Suppressor macrophage treated with lipopolysaccharide for 1 hour (primary cell): ENCODE results near the gene XRCC5.
A peak's percentile ranks its signal among the peaks of the same experiment; 100 is the strongest.
"Not testable (repeated sequence)": the region's sequence is repeated elsewhere in the genome, so short reads cannot be mapped to it uniquely, and the experiment has no call there.

ENCODE experiments used
- DNase-seq, 3 donors: peaks; one replicate each; pipeline ENCODE4 v3.0.0-alpha.2; 2020 to 2022

The XRCC5 gene

GRCh38 chr2:216119986-216120385, 10.8 kb downstream of the XRCC5 start:
- DNase-seq, result no peak

- no peak for DNase-seq
Measured at GRCh38 chr2:216121255-216121654, 12.1 kb downstream of the XRCC5 start.

DNA sequence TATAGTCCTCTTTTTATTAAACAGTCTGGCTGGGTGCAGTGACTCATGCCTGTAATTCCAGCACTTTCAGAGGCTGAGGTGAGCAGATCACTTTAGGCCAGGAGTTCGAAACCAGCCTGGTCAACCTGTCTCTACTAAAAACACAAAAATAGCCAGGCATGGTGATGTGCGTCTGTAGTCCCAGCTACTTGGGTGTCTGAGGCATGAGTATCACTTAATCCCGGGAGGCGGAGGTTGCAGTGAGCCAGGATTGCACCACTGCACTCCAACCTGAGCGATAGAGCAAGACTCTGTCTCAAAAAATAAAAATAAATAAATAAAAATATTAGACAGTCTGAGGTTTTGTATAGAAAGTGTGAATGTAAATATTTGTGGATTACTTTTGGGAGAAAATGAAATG, 17.8 kb downstream of the XRCC5 start:
- DNase-seq, result no peak

DNA sequence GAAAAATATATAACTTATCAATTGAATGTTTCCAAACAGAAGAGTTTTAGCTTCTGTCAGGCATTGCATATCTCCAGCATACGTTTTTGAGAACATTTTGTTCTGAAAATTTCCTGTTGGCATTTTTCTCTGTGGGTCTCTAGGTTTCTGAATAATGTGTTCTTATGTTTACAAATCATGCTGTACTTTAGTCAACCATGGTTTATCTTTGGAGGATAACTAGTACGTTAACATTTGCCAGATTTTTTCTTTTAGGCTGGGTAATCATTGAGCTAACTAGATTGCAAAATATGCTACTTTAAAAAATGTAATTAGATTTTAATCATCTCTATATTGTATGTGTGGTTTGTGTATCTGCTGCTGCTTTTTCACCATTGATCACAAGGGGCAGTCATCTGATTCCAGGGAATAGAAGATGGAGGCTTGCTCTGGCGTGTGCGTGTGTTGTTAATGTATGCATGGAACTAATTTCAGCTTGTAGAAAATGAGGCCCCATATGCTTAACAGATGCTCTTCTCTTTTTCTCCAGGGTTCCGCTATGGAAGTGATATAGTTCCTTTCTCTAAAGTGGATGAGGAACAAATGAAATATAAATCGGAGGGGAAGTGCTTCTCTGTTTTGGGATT, 21.3 kb downstream of the XRCC5 start:
- no peak for DNase-seq

- no peak for DNase-seq
Measured at GRCh38 chr2:216131175-216131926, 22.2 kb downstream of the XRCC5 start.

DNA sequence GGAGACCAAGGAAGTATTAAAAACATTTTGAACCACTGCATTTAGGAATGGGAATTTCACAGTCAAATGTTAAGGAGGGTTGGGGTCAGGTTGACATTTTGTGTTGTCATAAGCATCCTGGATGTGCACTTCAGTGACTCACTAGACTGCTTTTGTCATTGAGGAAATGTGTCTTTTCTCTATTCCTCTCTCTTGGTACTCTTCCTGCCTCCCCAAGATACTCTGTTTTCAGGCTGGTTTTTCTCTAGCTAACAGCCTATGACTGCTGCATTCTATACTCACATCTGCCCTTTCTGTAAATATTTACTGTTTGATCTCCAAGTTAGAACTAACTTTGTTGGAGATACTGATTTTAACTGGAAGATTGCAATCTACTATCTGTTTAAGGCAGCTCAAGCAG, 23.4 kb downstream of the XRCC5 start:
- no peak for DNase-seq

GRCh38 chr2:216133397-216133796, 24.2 kb downstream of the XRCC5 start:
- DNase-seq, result no peak

- no peak for DNase-seq
Measured at GRCh38 chr2:216134958-216135541, 25.9 kb downstream of the XRCC5 start.

DNA sequence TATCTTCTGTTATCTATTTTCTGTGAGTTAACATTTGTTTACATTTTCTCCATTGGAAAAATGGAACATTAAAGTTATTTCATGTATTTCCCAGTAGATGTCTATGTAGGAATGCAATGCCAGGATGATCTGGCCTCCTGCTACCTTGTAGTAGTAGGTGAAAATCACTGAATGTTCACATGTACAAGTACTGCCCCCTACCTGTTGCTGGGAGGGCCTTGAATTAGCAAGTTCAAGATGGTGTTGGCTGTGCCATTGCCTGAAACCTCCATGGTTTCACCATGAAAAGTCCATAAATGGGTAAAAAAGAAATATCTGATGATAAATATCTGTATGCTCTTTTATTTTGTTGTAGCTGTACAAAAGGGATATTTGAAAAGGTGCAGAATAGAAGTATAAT, 30.7 kb downstream of the XRCC5 start:
- DNase-seq, result peak; percentile 17 to 33 (median 25)

DNA sequence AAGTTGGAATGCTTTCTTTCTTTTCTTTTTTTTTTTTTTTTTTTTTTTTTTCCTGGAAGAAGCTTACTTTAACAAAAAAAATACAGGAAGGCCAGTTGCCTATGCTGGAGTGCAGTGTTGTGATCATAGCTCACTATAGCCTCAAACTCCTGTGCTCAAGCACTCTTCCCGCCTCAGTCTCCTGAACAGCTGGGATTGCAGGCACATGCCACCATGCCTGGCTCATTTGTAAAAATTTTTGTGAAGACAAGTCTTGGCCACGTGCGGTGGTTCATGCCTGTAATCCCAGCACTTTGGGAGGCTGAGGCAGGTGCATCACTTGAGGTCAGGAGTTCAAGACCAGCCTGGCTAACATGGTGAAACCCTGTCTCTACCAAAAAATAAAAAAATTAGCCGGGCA, 32.4 kb downstream of the XRCC5 start:
- not testable (repeated sequence) for DNase-seq

- no peak for DNase-seq
Measured at GRCh38 chr2:216142540-216142939, 33.4 kb downstream of the XRCC5 start.

GRCh38 chr2:216144372-216144771, 35.2 kb downstream of the XRCC5 start:
- no peak for DNase-seq

GRCh38 chr2:216144857-216145256, 35.7 kb downstream of the XRCC5 start:
- no peak for DNase-seq

GRCh38 chr2:216146573-216146972, 37.4 kb downstream of the XRCC5 start:
- DNase-seq, result no peak

DNA sequence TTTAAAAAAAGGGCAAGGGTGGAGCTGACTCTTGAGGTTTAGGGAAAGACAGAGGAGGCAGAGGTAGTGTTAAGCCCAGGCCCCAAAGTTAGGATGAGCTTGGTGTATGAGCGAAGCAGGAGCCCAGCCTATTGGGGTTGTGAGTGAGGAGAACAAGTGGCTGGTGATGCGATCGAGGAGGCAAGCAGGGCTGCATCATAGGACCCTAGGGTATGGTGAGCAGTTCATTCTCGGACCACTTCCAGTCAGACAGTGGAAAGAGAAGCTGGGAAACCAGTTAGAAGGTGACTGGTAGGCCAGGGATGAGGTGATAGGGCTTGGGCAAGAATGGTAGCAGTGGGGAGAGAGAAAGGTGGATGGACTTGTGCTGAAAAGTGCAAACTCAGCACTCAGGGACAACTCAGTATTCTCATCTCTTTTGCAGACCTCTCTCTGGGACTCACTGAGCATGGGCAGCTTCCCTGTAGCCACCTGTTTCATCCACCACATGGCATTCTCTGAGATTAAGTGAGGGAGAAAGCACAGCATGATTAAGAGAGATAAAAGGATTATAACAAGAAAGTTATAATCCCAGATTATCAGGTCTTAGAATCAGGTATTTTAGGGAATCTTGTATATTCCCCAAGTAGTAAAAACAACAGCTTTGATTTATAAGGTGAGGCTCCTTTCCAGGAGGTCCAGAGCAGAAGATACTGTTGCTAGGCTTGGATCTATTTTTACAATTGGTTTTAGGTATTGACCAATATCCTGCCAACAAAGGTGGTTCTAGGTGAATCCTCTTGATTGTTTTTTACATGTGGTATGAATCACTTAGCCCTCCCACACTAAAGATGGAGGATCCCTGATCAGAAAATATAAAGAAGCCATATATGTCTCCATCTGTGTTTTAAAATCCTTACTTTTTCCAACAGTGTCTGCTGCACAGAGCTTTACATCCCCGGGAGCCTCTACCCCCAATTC, 38.3 kb downstream of the XRCC5 start:
- no peak for DNase-seq

DNA sequence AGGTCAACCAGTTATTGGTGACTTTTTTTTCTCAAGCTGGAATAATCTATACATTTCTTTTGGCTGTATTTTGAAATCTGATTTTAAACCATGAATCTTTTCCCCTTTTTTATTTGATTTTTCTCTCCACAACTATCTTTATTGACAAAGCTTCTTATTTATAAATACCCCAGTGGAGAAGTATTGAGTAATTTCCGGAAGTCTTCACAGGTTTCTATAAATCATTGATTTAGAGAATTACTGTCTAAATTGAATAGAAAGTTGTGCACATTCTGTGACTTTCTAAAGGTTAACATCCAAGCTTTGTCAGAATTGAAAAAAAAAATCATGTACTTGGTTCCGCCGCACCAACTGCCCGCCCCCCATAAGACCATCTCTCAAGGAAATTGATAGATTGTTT, 39.8 kb downstream of the XRCC5 start:
- DNase-seq, result no peak

- DNase-seq, result no peak
Measured at GRCh38 chr2:216149741-216150140, 40.6 kb downstream of the XRCC5 start.

DNA sequence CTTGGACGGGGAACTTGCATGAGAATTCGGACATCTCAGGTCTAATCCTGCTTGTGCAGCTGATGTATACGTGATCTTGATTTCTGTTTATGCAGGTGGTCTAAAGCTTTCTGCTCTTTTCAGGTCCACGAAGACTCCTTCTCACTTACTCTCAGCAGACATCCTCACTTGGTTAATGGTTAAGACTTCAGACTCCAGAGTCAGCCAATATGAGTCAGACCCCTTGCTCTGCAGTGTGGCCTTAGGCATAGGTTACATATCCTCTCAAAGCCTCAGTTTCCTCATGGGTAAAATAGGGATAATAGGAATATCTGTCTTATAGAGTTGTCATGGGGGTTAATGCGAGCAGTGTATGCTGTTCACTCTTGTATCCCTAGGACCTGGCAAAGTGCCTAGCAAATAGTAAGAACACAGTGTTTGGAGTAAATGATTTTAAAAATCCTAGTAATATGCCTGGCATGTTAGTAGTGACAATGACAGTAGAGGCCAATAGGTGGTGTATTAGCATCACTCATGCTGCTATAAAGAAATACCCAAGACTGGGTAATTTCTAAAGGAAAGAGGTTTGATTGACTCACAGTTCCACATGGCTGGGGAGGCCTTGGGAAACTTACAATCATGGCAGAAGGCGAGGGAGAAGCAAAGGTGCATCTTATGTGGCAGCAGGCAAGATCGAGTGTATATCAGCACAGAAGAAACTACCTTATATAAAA, 42.3 kb downstream of the XRCC5 start:
- peak; percentile 14 to 34 (median 33) for DNase-seq

DNA sequence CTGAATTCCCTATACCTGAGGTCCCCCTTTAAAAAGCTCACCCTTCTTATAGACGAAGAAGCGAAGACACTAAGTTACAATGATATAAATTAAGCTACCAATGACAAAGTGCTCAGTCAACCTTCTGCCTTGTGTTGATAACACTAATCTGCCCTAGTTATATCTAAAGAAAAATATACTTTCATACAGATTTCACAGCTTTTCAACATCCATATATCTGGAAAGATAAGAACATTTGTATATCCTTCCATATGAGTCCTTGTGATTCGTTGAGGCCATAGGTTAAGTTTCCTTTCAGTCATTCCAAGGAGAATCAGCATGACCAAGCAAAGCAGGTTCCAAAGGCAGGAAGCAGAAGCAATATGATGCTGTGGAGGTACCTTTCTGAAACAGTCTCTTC, 46.8 kb downstream of the XRCC5 start:
- DNase-seq, result no peak

DNA sequence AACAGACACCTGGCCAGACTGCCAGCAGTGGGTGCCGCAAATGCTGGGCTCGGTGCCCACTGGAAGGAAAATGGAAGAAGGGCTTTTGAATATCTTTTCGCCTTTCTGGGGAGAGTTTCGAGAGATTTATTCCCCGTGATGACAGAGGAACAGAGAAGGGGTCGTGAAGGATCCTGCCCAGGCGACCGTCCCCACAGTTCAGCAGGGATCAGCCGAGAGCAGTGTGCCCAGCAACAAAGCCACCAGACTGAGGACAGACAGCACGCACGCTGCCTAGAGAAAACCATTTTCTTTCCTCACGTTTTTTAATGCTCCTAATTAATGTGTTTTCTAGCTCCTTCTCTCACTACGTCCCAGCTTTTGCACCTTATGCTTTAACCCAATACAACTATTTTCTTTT, 47.7 kb downstream of the XRCC5 start:
- DNase-seq, result no peak

DNA sequence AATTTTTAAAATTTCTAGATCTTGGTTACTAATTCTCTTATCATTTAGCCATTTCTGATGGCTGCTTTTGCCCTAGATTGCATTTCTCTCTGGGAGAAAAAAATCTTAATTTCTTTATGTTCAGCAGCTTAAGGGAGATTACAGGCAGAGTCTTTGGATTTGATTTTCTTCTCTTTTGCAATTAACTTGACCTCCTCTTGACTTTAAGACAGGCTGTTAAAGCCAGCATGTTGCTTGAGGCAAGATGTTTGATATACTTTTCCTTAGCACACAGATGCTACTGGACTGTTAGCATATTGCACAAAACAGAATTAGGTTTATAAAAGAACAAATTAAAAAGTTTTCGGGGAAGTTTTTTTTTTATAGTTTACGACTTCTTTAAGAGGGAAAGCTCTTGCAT, 50.0 kb downstream of the XRCC5 start:
- DNase-seq, result no peak

GRCh38 chr2:216159646-216160045, 50.5 kb downstream of the XRCC5 start:
- DNase-seq, result no peak

GRCh38 chr2:216160786-216161185, 51.6 kb downstream of the XRCC5 start:
- no peak for DNase-seq
